MM.1S (cell line): ENCODE results near the gene BFSP1.

Source experiments
- DNase-seq: peaks from one replicate; pipeline ENCODE4 v3.0.0-alpha.2; 2015
- H2AFZ ChIP-seq: fragments of 300-600 bp; sonication (generic); 2 replicates; pipeline ENCODE4 v1.6.0; 2016; ENCODE audit warnings: antibody characterized with exemption, low read length
- H3F3A ChIP-seq: fragments of 300-600 bp; sonication (generic); 2 replicates; pipeline ENCODE4 v1.6.1; 2016; ENCODE audit warnings: mild to moderate bottlenecking, antibody characterized with exemption, low read length, moderate library complexity, mixed read lengths; ENCODE audit not compliant: insufficient read depth
- H3K27ac ChIP-seq: fragments of 300-600 bp; sonication (generic); 2 replicates; pipeline ENCODE4 v1.5.1; 2016; ENCODE audit warnings: mild to moderate bottlenecking, low read length
- H3K27me3 ChIP-seq: fragments of 300-600 bp; sonication (generic); replicated peaks from 2 replicates; pipeline ENCODE4 v1.6.0; 2016; ENCODE audit warnings: low read length; ENCODE audit not compliant: insufficient read depth
- H3K36me3 ChIP-seq: fragments of 300-600 bp; sonication (generic); replicated peaks from 2 replicates; pipeline ENCODE4 v1.6.1; 2016; ENCODE audit warnings: mild to moderate bottlenecking, low read length, mixed read lengths; ENCODE audit not compliant: insufficient read depth
- H3K4me1 ChIP-seq: fragments of 300-600 bp; sonication (generic); 2 replicates; pipeline ENCODE4 v1.6.1; 2016; ENCODE audit warnings: low read length, mixed read lengths
- H3K4me2 ChIP-seq: fragments of 300-600 bp; sonication (generic); 2 replicates; pipeline ENCODE4 v1.6.0; 2016; ENCODE audit warnings: low read depth, low read length
- H3K4me3 ChIP-seq: fragments of 300-600 bp; sonication (generic); 2 replicates; pipeline ENCODE4 v1.5.1; 2016; ENCODE audit warnings: low read length, mixed read lengths
- H3K79me2 ChIP-seq: fragments of 300-600 bp; sonication (generic); 2 replicates; pipeline ENCODE4 v1.6.1; 2016; ENCODE audit warnings: mixed run types, low read length, mixed read lengths
- H3K9ac ChIP-seq: fragments of 300-600 bp; sonication (generic); 2 replicates; pipeline ENCODE4 v1.6.1; 2016; ENCODE audit warnings: low read length, mixed read lengths
- H3K9me2 ChIP-seq: fragments of 300-600 bp; sonication (generic); replicated peaks from 2 replicates; pipeline ENCODE4 v1.6.1; 2016; ENCODE audit warnings: mild to moderate bottlenecking, low read length, mixed read lengths; ENCODE audit not compliant: insufficient read depth
- H3K9me3 ChIP-seq: fragments of 300-600 bp; sonication (generic); replicated peaks from 2 replicates; pipeline ENCODE4 v1.6.1; 2016; ENCODE audit warnings: mild to moderate bottlenecking, low read length, mixed read lengths; ENCODE audit not compliant: insufficient read depth
- H4K20me1 ChIP-seq: fragments of 300-600 bp; sonication (generic); 2 replicates; pipeline ENCODE4 v1.6.1; 2016; ENCODE audit warnings: mild to moderate bottlenecking, low read length, moderate library complexity, mixed read lengths; ENCODE audit not compliant: insufficient read depth
- EZH2 ChIP-seq: fragments of 300-600 bp; sonication (generic); optimal IDR thresholded peaks from 2 replicates; pipeline ENCODE3; 2017; ENCODE audit warnings: low read depth, mild to moderate bottlenecking, antibody characterized with exemption, low read length, mixed read lengths
- EZH2phosphoT487 ChIP-seq: fragments of 300-600 bp; sonication (generic); IDR thresholded peaks from 2 replicates; pipeline ENCODE4 v1.6.1; 2018; ENCODE audit warnings: antibody characterized with exemption, low read length
- TF ChIP-seq, protein P1 (sequence below): fragments of 300-600 bp; sonication (generic); IDR thresholded peaks from 2 replicates; pipeline ENCODE4 v1.5.1; 2016; ENCODE audit warnings: antibody characterized with exemption, low read length, mixed read lengths

Gene BFSP1

DNA sequence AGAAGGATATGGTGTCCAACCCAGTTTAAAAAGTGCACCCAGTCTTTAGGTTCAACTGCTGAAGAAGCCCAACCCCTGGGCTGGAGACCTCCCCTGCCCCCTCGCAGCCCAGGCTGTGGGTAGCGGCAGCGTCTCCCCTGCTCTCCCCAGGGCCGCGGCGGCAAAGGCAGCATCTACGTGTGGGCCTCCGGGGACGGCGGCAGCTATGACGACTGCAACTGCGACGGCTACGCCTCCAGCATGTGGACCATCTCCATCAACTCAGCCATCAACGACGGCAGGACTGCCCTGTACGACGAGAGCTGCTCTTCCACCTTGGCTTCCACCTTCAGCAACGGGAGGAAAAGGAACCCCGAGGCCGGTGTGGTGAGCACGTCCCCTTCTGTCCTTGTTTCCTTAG, 77.6 kb downstream of the BFSP1 start:
- H3F3A ChIP-seq: no peaks in the 10 kb centered on the region
- no peaks in the 10 kb centered on the region for H3K9me2 ChIP-seq
- TF ChIP-seq EZH2 (no peak), EZH2phosphoT487 (no peak)
- TF ChIP-seq, protein P1, sequence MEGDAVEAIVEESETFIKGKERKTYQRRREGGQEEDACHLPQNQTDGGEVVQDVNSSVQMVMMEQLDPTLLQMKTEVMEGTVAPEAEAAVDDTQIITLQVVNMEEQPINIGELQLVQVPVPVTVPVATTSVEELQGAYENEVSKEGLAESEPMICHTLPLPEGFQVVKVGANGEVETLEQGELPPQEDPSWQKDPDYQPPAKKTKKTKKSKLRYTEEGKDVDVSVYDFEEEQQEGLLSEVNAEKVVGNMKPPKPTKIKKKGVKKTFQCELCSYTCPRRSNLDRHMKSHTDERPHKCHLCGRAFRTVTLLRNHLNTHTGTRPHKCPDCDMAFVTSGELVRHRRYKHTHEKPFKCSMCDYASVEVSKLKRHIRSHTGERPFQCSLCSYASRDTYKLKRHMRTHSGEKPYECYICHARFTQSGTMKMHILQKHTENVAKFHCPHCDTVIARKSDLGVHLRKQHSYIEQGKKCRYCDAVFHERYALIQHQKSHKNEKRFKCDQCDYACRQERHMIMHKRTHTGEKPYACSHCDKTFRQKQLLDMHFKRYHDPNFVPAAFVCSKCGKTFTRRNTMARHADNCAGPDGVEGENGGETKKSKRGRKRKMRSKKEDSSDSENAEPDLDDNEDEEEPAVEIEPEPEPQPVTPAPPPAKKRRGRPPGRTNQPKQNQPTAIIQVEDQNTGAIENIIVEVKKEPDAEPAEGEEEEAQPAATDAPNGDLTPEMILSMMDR: no peak
- H3K27ac ChIP-seq: no peak overlapping the region
- no peaks in the 10 kb centered on the region for H3K36me3 ChIP-seq
- no peaks in the 10 kb centered on the region for H3K27me3 ChIP-seq
- no peaks in the 10 kb centered on the region for H3K79me2 ChIP-seq
- H2AFZ ChIP-seq: no peak overlapping the region
- no peak overlapping the region for H3K4me3 ChIP-seq
- no peaks in the 10 kb centered on the region for H3K9me3 ChIP-seq
- no peak overlapping the region for H3K4me2 ChIP-seq
- H4K20me1 ChIP-seq: no peaks in the 10 kb centered on the region
- no peaks in the 10 kb centered on the region for H3K4me1 ChIP-seq
- no peak for DNase-seq
- no peak overlapping the region for H3K9ac ChIP-seq

GRCh38 chr20:17452441-17452840, 78.7 kb downstream of the BFSP1 start:
- TF ChIP-seq, protein P1: no peak
- TF ChIP-seq EZH2: no peak
- no peak for TF ChIP-seq EZH2phosphoT487
- H3K4me1 ChIP-seq: no peaks in the 10 kb centered on the region
- no peak overlapping the region for H2AFZ ChIP-seq
- no peaks in the 10 kb centered on the region for H3K27me3 ChIP-seq
- no peaks in the 10 kb centered on the region for H3K36me3 ChIP-seq
- H3K79me2 ChIP-seq: no peaks in the 10 kb centered on the region
- no peak for DNase-seq
- H3K9me3 ChIP-seq: no peaks in the 10 kb centered on the region
- no peaks in the 10 kb centered on the region for H3K9me2 ChIP-seq
- no peaks in the 10 kb centered on the region for H3F3A ChIP-seq
- no peak overlapping the region for H3K4me3 ChIP-seq
- H3K4me2 ChIP-seq: no peak overlapping the region
- H3K27ac ChIP-seq: no peak overlapping the region
- no peaks in the 10 kb centered on the region for H4K20me1 ChIP-seq
- no peak overlapping the region for H3K9ac ChIP-seq

DNA sequence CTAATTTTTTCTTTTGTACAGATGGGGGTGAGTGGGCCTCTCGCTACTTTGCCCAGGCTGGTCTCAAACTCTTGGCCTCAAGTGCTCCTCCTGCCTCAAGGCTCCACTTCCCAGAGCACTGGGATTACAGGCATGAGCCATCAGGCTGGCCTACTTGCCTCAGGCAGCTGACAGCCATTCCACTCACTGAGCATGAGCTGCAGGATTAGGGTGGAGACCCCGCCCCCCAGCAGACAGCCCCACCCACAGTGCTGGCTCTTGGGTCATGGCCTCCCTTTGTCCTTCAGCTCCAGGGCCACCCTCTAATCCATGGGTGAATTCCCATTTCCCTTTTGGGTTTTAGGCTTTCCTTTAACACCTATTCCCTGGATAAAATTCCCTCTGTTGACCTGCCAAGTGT, 82.1 kb downstream of the BFSP1 start:
- Histone ChIP-seq H3K27ac (no peak overlapping the region), H3K4me2 (no peak overlapping the region), H3K4me3 (no peak overlapping the region), H2AFZ (no peak overlapping the region), H3K4me1 (no peaks in the 10 kb centered on the region), H4K20me1 (no peaks in the 10 kb centered on the region), H3K27me3 (no peaks in the 10 kb centered on the region), H3F3A (no peaks in the 10 kb centered on the region), H3K36me3 (no peaks in the 10 kb centered on the region), H3K9me2 (no peaks in the 10 kb centered on the region), H3K9ac (no peak overlapping the region), H3K9me3 (no peaks in the 10 kb centered on the region), H3K79me2 (no peaks in the 10 kb centered on the region)
- no peak for DNase-seq
- TF ChIP-seq EZH2phosphoT487 (no peak), EZH2 (no peak)
- TF ChIP-seq, protein P1: no peak
